Hepatocyte (in vitro differentiated cells): ENCODE data around the gene TNNT2. TPM values are rescaled to one million over a fixed set of nuclear protein-coding genes. Genes with fewer than 3 reads are reported as not detected.
A peak's percentile ranks its signal among the peaks of the same experiment; 100 is the strongest.

Source experiments
- DNase-seq: peaks from one replicate; pipeline ENCODE4 v3.0.0-alpha.2; 2016; ENCODE audit warnings: low spot score
- H2AFZ ChIP-seq: fragments of 200-600 bp; sonication (generic); 2 replicates; pipeline ENCODE4 v1.6.0; 2016; ENCODE audit warnings: antibody characterized with exemption, mild to moderate bottlenecking
- H3K27ac ChIP-seq: fragments of 200-600 bp; sonication (generic); 2 replicates; pipeline ENCODE4 v1.5.1; 2016; ENCODE audit warnings: mild to moderate bottlenecking
- H3K27me3 ChIP-seq: fragments of 200-600 bp; sonication (generic); 2 replicates; pipeline ENCODE4 v1.6.1; 2016
- H3K36me3 ChIP-seq: fragments of 200-600 bp; sonication (generic); replicated peaks from 2 replicates; pipeline ENCODE4 v1.5.1; 2016; ENCODE audit warnings: low read depth; ENCODE audit not compliant: insufficient read depth
- H3K4me1 ChIP-seq: fragments of 200-600 bp; sonication (generic); 2 replicates; pipeline ENCODE4 v1.5.1; 2016; ENCODE audit warnings: mild to moderate bottlenecking, moderate library complexity; ENCODE audit not compliant: insufficient read depth
- H3K4me2 ChIP-seq: fragments of 200-600 bp; sonication (generic); 2 replicates; pipeline ENCODE4 v1.6.0; 2016
- H3K4me3 ChIP-seq: fragments of 200-600 bp; sonication (generic); 2 replicates; pipeline ENCODE4 v1.5.1; 2016; ENCODE audit warnings: mild to moderate bottlenecking
- H3K79me2 ChIP-seq: fragments of 200-600 bp; sonication (generic); 2 replicates; pipeline ENCODE4 v1.6.0; 2017; ENCODE audit warnings: mild to moderate bottlenecking
- H3K9me2 ChIP-seq: fragments of 200-600 bp; sonication (generic); replicated peaks from 2 replicates; pipeline ENCODE4 v1.6.0; 2017; ENCODE audit warnings: mild to moderate bottlenecking; ENCODE audit not compliant: insufficient read depth
- H3K9me3 ChIP-seq: fragments of 200-600 bp; sonication (generic); 2 replicates; pipeline ENCODE4 v1.5.1; 2016; ENCODE audit warnings: low read depth, mild to moderate bottlenecking
- H4K20me1 ChIP-seq: fragments of 200-600 bp; sonication (generic); 2 replicates; pipeline ENCODE4 v1.6.0; 2016; ENCODE audit warnings: mild to moderate bottlenecking; ENCODE audit not compliant: insufficient read depth, poor library complexity, severe bottlenecking
- EZH2 ChIP-seq: fragments of 200-600 bp; sonication (generic); IDR thresholded peaks from 2 replicates; pipeline ENCODE4 v1.6.1; 2016; ENCODE audit warnings: antibody characterized with exemption, mild to moderate bottlenecking, borderline replicate concordance
- EZH2phosphoT487 ChIP-seq: fragments of 200-600 bp; sonication (generic); IDR thresholded peaks from one replicate; pipeline ENCODE4 v1.6.1; 2018; ENCODE audit warnings: antibody characterized with exemption, mild to moderate bottlenecking, low read depth, moderate library complexity; ENCODE audit not compliant: unreplicated experiment, severe bottlenecking
- WGBS: methylation state at CpG from one replicate; pipeline ENCODE4 v1.1.6; 2016; ENCODE audit warnings: low lambda C conversion rate; ENCODE audit errors: missing lambda C conversion rate; 5-methylcytosine and 5-hydroxymethylcytosine counted together
- polyA plus RNA-seq: library from polyadenylated mRNA; unstranded; fragments of >200 nt; fragmentation: Nextera tagmentation; extraction: Ambion mirVana; gene quantifications from 2 replicates; pipeline ENCODE4 v1.2.1, GENCODE V29; 2016
- total RNA-seq: library from RNA; depleted of rRNA; stranded (reverse); fragments of >200 nt; gene quantifications from 2 replicates; pipeline ENCODE4 v1.2.3, GENCODE V29; 2014
- TF ChIP-seq, protein P1 (sequence below): fragments of 200-600 bp; sonication (generic); IDR thresholded peaks from 2 replicates; pipeline ENCODE4 v1.5.1; 2016; ENCODE audit warnings: antibody characterized with exemption, mild to moderate bottlenecking; ENCODE audit not compliant: poor library complexity

Gene TNNT2
- total and polyA plus RNA-seq, 2 experiments from 2014 or later: 25.9 to 33.5 TPM

DNA sequence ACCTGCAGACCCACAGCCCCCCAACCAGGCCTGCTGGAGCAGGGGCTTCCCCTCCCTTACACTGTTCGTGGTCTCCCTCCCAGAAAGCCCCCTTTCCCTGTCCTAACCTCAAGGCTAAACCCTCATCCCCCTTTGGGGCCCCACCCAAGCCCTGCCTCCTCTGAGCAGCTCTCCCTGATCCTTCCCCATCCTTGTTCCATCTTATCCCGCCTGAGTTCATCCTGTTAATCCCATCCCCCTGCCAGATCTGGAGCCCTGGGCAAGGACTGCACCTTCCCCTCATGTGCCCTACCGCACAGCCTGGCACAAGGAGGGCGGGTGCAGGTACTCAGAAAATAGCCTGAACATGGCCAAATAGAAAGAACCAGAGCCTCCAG, 6.9 kb upstream of the TNNT2 start:
- Histone ChIP-seq H3K27ac (peak overlapping the region; percentile 47), H3K4me2 (peak overlapping the region; percentile 24), H3K36me3 (no peaks in the 10 kb centered on the region), H3K9me3 (no peaks in the 10 kb centered on the region), H3K4me1 (peaks cover 16% of the 10 kb centered on the region), H2AFZ (no peak overlapping the region), H4K20me1 (no peaks in the 10 kb centered on the region), H3K79me2 (no peaks in the 10 kb centered on the region), H3K9me2 (no peaks in the 10 kb centered on the region), H3K4me3 (no peak overlapping the region), H3K27me3 (no peaks in the 10 kb centered on the region)
- no peak for DNase-seq
- no peak for TF ChIP-seq EZH2phosphoT487
- TF ChIP-seq, protein P1, sequence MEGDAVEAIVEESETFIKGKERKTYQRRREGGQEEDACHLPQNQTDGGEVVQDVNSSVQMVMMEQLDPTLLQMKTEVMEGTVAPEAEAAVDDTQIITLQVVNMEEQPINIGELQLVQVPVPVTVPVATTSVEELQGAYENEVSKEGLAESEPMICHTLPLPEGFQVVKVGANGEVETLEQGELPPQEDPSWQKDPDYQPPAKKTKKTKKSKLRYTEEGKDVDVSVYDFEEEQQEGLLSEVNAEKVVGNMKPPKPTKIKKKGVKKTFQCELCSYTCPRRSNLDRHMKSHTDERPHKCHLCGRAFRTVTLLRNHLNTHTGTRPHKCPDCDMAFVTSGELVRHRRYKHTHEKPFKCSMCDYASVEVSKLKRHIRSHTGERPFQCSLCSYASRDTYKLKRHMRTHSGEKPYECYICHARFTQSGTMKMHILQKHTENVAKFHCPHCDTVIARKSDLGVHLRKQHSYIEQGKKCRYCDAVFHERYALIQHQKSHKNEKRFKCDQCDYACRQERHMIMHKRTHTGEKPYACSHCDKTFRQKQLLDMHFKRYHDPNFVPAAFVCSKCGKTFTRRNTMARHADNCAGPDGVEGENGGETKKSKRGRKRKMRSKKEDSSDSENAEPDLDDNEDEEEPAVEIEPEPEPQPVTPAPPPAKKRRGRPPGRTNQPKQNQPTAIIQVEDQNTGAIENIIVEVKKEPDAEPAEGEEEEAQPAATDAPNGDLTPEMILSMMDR: no peak
- no peak for TF ChIP-seq EZH2
- WGBS: 70% methylated on average over 4 of the region's 4 CpGs

DNA sequence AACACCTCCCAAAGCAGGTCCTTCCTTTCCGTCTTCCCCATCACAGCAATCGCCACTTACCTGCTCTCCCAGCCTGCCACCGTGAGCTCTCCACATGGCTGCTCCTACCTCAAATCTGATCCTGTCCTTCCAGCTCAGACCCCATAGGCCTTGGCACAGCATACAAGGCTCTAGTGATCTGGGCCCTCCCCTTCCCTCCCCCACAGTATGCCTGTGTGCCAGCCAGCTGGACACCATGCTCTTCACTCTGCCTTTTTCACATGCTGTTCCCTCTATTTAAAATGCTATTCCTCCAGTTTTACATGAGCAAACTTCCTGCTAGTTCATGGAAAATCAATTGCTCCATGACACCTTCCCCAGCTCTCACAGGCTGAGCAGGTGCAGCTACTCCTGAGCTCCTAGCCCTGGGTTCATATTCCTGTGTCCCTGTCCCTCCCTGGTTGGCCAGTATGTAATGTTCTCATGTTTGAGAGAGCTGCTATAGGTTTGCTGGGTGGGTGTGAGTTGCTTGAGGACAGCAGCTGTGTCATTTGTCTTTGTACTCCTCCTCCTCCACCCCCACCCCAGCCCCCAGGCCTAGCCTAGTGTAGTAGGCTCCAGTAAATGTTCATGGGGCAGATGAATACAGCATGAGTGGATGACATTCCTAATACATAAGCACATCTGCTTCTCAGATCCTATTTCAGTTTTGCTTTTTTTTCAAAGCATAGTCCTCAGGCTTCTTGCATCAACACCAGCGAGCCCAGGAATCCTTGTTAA, 6.3 kb upstream of the TNNT2 start:
- Histone ChIP-seq H4K20me1 (no peaks in the 10 kb centered on the region), H3K27ac (peak overlapping the region; percentile 74), H3K36me3 (no peaks in the 10 kb centered on the region), H3K9me2 (no peaks in the 10 kb centered on the region), H3K4me1 (peaks cover 16% of the 10 kb centered on the region), H3K27me3 (no peaks in the 10 kb centered on the region), H3K79me2 (no peaks in the 10 kb centered on the region), H3K9me3 (no peaks in the 10 kb centered on the region), H3K4me3 (no peak overlapping the region), H3K4me2 (peak overlapping the region; percentile 24), H2AFZ (no peak overlapping the region)
- peak; percentile 72 for DNase-seq
- WGBS: 80% methylated on average over 4 of the region's 4 CpGs
- TF ChIP-seq EZH2phosphoT487: no peak
- no peak for TF ChIP-seq EZH2

DNA sequence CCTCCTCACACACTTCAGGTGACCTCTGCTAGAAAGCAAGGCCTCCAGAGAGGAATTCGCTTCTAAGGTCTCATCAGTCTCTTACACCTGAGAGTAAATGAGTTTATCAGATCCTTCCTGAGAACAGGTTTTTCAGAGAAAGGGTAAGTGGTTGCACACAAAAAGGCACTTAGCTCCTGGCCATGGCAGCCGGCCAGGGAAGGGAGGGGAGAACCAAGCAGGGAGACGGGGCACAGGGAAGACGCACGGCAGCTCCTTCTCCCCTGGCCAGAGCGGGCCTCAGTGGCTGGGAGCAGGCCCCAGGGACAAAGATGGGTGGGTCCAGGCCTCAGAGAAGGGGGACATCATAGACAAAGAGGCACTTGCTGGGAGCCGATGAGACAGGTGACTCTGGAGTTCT, 3.6 kb upstream of the TNNT2 start:
- TF ChIP-seq EZH2phosphoT487: no peak
- TF ChIP-seq, protein P1: no peak
- TF ChIP-seq EZH2: no peak
- peak overlapping the region; percentile 29 for H3K27ac ChIP-seq
- H3K27me3 ChIP-seq: no peaks in the 10 kb centered on the region
- no peak overlapping the region for H3K4me3 ChIP-seq
- 75% methylated on average over 7 of the region's 7 CpGs for WGBS
- no peak overlapping the region for H3K4me2 ChIP-seq
- no peaks in the 10 kb centered on the region for H4K20me1 ChIP-seq
- H3K79me2 ChIP-seq: no peaks in the 10 kb centered on the region
- no peaks in the 10 kb centered on the region for H3K9me3 ChIP-seq
- H3K9me2 ChIP-seq: no peaks in the 10 kb centered on the region
- peaks cover 33% of the 10 kb centered on the region for H3K4me1 ChIP-seq
- H2AFZ ChIP-seq: no peak overlapping the region
- no peaks in the 10 kb centered on the region for H3K36me3 ChIP-seq
- no peak for DNase-seq

DNA sequence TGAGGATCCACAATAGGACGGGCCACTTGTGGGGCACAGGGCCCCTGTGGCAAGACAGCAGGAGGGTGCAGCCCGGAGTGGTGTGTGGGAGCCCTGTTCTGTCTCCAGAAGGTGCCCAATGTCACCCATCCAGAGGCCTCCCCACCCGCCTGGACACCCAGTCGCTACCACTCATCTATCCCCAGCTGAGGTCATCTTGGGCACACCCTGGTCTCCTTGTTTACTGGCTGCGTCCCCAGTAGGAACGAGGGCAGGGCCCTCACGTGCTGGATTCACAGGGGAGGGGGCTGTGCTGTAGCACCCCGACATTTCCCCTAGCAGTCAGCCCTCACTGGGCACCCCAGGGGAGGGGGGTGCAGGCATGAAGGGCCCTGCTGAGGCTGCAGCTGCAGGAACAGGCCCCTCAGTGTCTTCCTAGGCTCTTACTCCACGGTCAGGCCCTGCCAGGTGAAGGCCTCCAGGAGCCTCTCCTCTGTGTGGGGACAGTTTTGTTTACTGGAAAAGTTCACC, 2.3 kb upstream of the TNNT2 start:
- 92% methylated on average over 9 of the region's 9 CpGs for WGBS
- Histone ChIP-seq H3K9me3 (no peaks in the 10 kb centered on the region), H3K36me3 (no peaks in the 10 kb centered on the region), H3K79me2 (no peaks in the 10 kb centered on the region), H3K9me2 (no peaks in the 10 kb centered on the region), H3K27me3 (no peaks in the 10 kb centered on the region), H3K27ac (no peak overlapping the region), H3K4me3 (no peak overlapping the region), H3K4me1 (peaks cover 33% of the 10 kb centered on the region), H3K4me2 (no peak overlapping the region), H2AFZ (no peak overlapping the region), H4K20me1 (no peaks in the 10 kb centered on the region)
- TF ChIP-seq EZH2phosphoT487 (no peak), EZH2 (no peak)
- DNase-seq: no peak
